BLaER1 treated with 17β-estradiol and CSF1 and Interleukin-3, amounts not matched to agents 10 nM and 100 nM (cell line): ENCODE measurements around the gene AGBL5.

Experiments
- H3K27ac ChIP-seq, 11 experiments: shearing (Covaris generic); formaldehyde crosslinking; 2 replicates each; pipeline ENCODE4 v1.8.1; 2022
- H3K27me3 ChIP-seq, 11 experiments: shearing (Covaris generic); formaldehyde crosslinking; 2 replicates each; pipeline ENCODE4 v1.8.1; 2022
- H3K36me3 ChIP-seq, 11 experiments: shearing (Covaris generic); formaldehyde crosslinking; 2 replicates each; pipeline ENCODE4 v1.8.1; 2022
- H3K4me1 ChIP-seq, 10 experiments: shearing (Covaris generic); formaldehyde crosslinking; 2 replicates each; pipeline ENCODE4 v1.8.1; 2022
- H3K4me2 ChIP-seq, 11 experiments: shearing (Covaris generic); formaldehyde crosslinking; 2 replicates each; pipeline ENCODE4 v1.8.1; 2022
- H3K4me3 ChIP-seq, 10 experiments: shearing (Covaris generic); formaldehyde crosslinking; 2 replicates each; pipeline ENCODE4 v1.8.1; 2022
- H3K9ac ChIP-seq, 11 experiments: shearing (Covaris generic); formaldehyde crosslinking; 2 replicates each; pipeline ENCODE4 v1.8.1; 2022
- H3K9me3 ChIP-seq, 11 experiments: shearing (Covaris generic); formaldehyde crosslinking; replicated peaks in 1 of 11; 2 replicates each; pipeline ENCODE4 v1.8.1; 2022
- H4K20me1 ChIP-seq, 11 experiments: shearing (Covaris generic); formaldehyde crosslinking; 2 replicates each; pipeline ENCODE4 v1.8.1; 2022
- Cebpa-rat ChIP-seq, 11 experiments: shearing (Covaris generic); IDR thresholded peaks; 2 replicates each; pipeline ENCODE4 v1.8.1; 2022

The AGBL5 gene

GRCh38 chr2:27076323-27076722 lies 24.9 kb downstream of the AGBL5 start:
- peak overlapping the region; percentile 93 to 100 (median 99) for H3K4me2 ChIP-seq

GRCh38 chr2:27077231-27077630 lies 25.8 kb downstream of the AGBL5 start:
- peaks cover 0 to 9% (median 0%) of the 10 kb centered on the region in 11 experiments; a peak in 9 of 22 replicates for H4K20me1 ChIP-seq
- H3K9ac ChIP-seq: peak overlapping the region in 7 of 11 experiments; percentile 24 to 91 (median 89); a peak in 9 of 22 replicates
- H3K4me2 ChIP-seq: peak overlapping the region; percentile 98 to 100 (median 99)
- H3K27ac ChIP-seq: peak overlapping the region; percentile 80 to 94 (median 88); a peak in 18 of 22 replicates
- no peak for TF ChIP-seq Cebpa-rat (IDR thresholded peaks at IDR 0.05)
- peaks cover 75 to 97% (median 83%) of the 10 kb centered on the region in 10 experiments for H3K4me1 ChIP-seq
- peaks cover under 1 to 14% (median 6%) of the 10 kb centered on the region in 11 experiments; a peak in 20 of 22 replicates for H3K36me3 ChIP-seq
- H3K4me3 ChIP-seq: no peak overlapping the region
- no peaks in the 10 kb centered on the region for H3K27me3 ChIP-seq
- H3K9me3 ChIP-seq: no peaks in the 10 kb centered on the region

More at GRCh38 chr2:27076323-27076722, 24.9 kb downstream of the AGBL5 start:
- Histone ChIP-seq H4K20me1 (no peaks in the 10 kb centered on the region), H3K36me3 (peaks cover 0 to 7% (median 0%) of the 10 kb centered on the region in 11 experiments; a peak in 5 of 22 replicates), H3K4me1 (peaks cover 70 to 94% (median 78%) of the 10 kb centered on the region in 10 experiments), H3K9ac (peak overlapping the region in 6 of 11 experiments; percentile 55 to 72 (median 68); a peak in 10 of 22 replicates), H3K27ac (peak overlapping the region in 9 of 11 experiments; percentile 81 to 93 (median 91); a peak in 18 of 22 replicates), H3K9me3 (no peaks in the 10 kb centered on the region), H3K27me3 (no peaks in the 10 kb centered on the region), H3K4me3 (no peak overlapping the region)
- no peak for TF ChIP-seq Cebpa-rat (IDR thresholded peaks at IDR 0.05)

- peak within 1 kb of the TSS; percentile 80 to 94 (median 88) for H3K27ac ChIP-seq
- peaks cover 0 to 22% (median 8%) of the 10 kb centered on the region in 11 experiments; a peak in 12 of 22 replicates for H4K20me1 ChIP-seq
- H3K9ac ChIP-seq: peak within 1 kb of the TSS; percentile 86 to 91 (median 90)
- no peaks in the 10 kb centered on the region for H3K9me3 ChIP-seq
- H3K27me3 ChIP-seq: no peaks in the 10 kb centered on the region
- peak within 1 kb of the TSS; percentile 98 to 100 (median 99) for H3K4me2 ChIP-seq
- no peak for TF ChIP-seq Cebpa-rat (IDR thresholded peaks at IDR 0.05)
- peaks cover 14 to 27% (median 19%) of the 10 kb centered on the region in 11 experiments; a peak in 21 of 22 replicates for H3K36me3 ChIP-seq
- H3K4me3 ChIP-seq: peak within 1 kb of the TSS; percentile 73 to 97 (median 82)
- H3K4me1 ChIP-seq: peaks cover 75 to 97% (median 83%) of the 10 kb centered on the region in 10 experiments
Measured at GRCh38 chr2:27078267-27079194, 27.1 kb downstream of the AGBL5 start, which contains the start of gene EMILIN1. Gene EMILIN1, plus strand, starts transcription at chr2:27078615. Its CDS starts 451 bp downstream, at chr2:27079066.

- TF ChIP-seq Cebpa-rat (IDR thresholded peaks at IDR 0.05): no peak
- H3K27ac ChIP-seq: peak overlapping the region; percentile 80 to 94 (median 88)
- peaks cover 0 to 31% (median 18%) of the 10 kb centered on the region in 11 experiments; a peak in 13 of 22 replicates for H4K20me1 ChIP-seq
- H3K9ac ChIP-seq: peak overlapping the region; percentile 86 to 91 (median 90)
- H3K4me2 ChIP-seq: peak overlapping the region; percentile 98 to 100 (median 99)
- peaks cover 23 to 36% (median 28%) of the 10 kb centered on the region in 11 experiments for H3K36me3 ChIP-seq
- H3K4me1 ChIP-seq: peaks cover 75 to 97% (median 83%) of the 10 kb centered on the region in 10 experiments
- H3K4me3 ChIP-seq: peak overlapping the region; percentile 73 to 97 (median 82)
- no peaks in the 10 kb centered on the region for H3K27me3 ChIP-seq
- no peaks in the 10 kb centered on the region for H3K9me3 ChIP-seq
Measured at GRCh38 chr2:27079233-27080139, 28.0 kb downstream of the AGBL5 start.

- Histone ChIP-seq H3K27ac (peak overlapping the region; percentile 80 to 94 (median 88)), H3K4me3 (peak overlapping the region; percentile 73 to 97 (median 82)), H3K9ac (peak overlapping the region; percentile 86 to 91 (median 90)), H4K20me1 (peaks cover 0 to 37% (median 21%) of the 10 kb centered on the region in 11 experiments; a peak in 13 of 22 replicates), H3K4me1 (peaks cover 75 to 97% (median 83%) of the 10 kb centered on the region in 10 experiments), H3K4me2 (peak overlapping the region; percentile 98 to 100 (median 99)), H3K9me3 (no peaks in the 10 kb centered on the region), H3K36me3 (peaks cover 24 to 43% (median 31%) of the 10 kb centered on the region in 11 experiments), H3K27me3 (no peaks in the 10 kb centered on the region)
- no peak for TF ChIP-seq Cebpa-rat (IDR thresholded peaks at IDR 0.05)
Measured at GRCh38 chr2:27080140-27080469, 28.6 kb downstream of the AGBL5 start.

- Histone ChIP-seq H4K20me1 (peaks cover 0 to 42% (median 26%) of the 10 kb centered on the region in 11 experiments; a peak in 13 of 22 replicates), H3K9me3 (no peaks in the 10 kb centered on the region), H3K9ac (peak overlapping the region; percentile 86 to 91 (median 90)), H3K4me2 (peak overlapping the region; percentile 98 to 100 (median 99)), H3K4me3 (peak overlapping the region; percentile 73 to 97 (median 82)), H3K4me1 (peaks cover 75 to 97% (median 83%) of the 10 kb centered on the region in 10 experiments), H3K27me3 (no peaks in the 10 kb centered on the region), H3K27ac (peak overlapping the region; percentile 80 to 94 (median 88)), H3K36me3 (peaks cover 24 to 47% (median 31%) of the 10 kb centered on the region in 11 experiments)
- no peak for TF ChIP-seq Cebpa-rat (IDR thresholded peaks at IDR 0.05)
Measured at GRCh38 chr2:27080603-27080936, 29.1 kb downstream of the AGBL5 start.

- peak overlapping the region; percentile 64 to 89 (median 77); a peak in 21 of 22 replicates for H3K9ac ChIP-seq
- peak overlapping the region; percentile 38 to 92 (median 82); a peak in 21 of 22 replicates for H3K27ac ChIP-seq
- no peak for TF ChIP-seq Cebpa-rat (IDR thresholded peaks at IDR 0.05)
Measured at GRCh38 chr2:27081984-27082772, 30.7 kb downstream of the AGBL5 start.

More at GRCh38 chr2:27081984-27082772, 30.7 kb downstream of the AGBL5 start:
- H4K20me1 ChIP-seq: peaks cover 0 to 53% (median 27%) of the 10 kb centered on the region in 11 experiments; a peak in 13 of 22 replicates
- H3K36me3 ChIP-seq: peaks cover 24 to 47% (median 31%) of the 10 kb centered on the region in 11 experiments
- H3K4me2 ChIP-seq: peak overlapping the region; percentile 88 to 100 (median 99)
- H3K4me1 ChIP-seq: peaks cover 70 to 92% (median 78%) of the 10 kb centered on the region in 10 experiments
- no peaks in the 10 kb centered on the region for H3K27me3 ChIP-seq
- no peaks in the 10 kb centered on the region for H3K9me3 ChIP-seq
- peak overlapping the region; percentile 35 to 65 (median 52); a peak in 19 of 20 replicates for H3K4me3 ChIP-seq
